IMR-90 (cell line): ENCODE measurements around the gene BFSP1. TPM values are rescaled to one million over a fixed set of nuclear protein-coding genes. Genes with fewer than 3 reads are reported as not detected.

ENCODE experiments used
- ATAC-seq: fragments of 200-7000 bp; cut with Tn5 transposase; 2 replicates; pipeline ENCODE4 v1.9.1; 2020; ENCODE audit warnings: low read depth, mild to moderate bottlenecking, moderate library complexity
- BruUV-seq: library from RNA; stranded (reverse); fragments of 400-500 nt; replicated peaks from 2 replicates; lab custom pipeline; 2021; lab: Mats Ljungman, UMichigan
- CTCF ChIA-PET: fragments of 300-600 bp; formaldehyde crosslinking; extraction: SDS; loops from one replicate; lab custom pipeline; 2021; ENCODE audit warnings: antibody characterized with exemption; lab: Yijun Ruan, JAX
- POLR2A ChIA-PET: fragments of 300-600 bp; sonication (Branson Sonifier 250); formaldehyde crosslinking; loops from one replicate; lab custom pipeline; 2022; ENCODE audit warnings: antibody characterized with exemption; ENCODE audit not compliant: unreplicated experiment; lab: Charles Lee
- DNase-seq: peaks from one replicate; pipeline ENCODE4 v3.0.0; 2013
- H2AFZ ChIP-seq: replicated peaks from 2 replicates; pipeline ENCODE3; 2013; ENCODE audit warnings: low read length, mild to moderate bottlenecking; ENCODE audit not compliant: poor library complexity
- H2AK5ac ChIP-seq: 2 replicates; pipeline ENCODE4 v1.6.1; 2013; ENCODE audit warnings: low read depth, low read length, inconsistent platforms
- H2AK9ac ChIP-seq: replicated peaks from 2 replicates; pipeline ENCODE3; 2013; ENCODE audit warnings: mild to moderate bottlenecking, low read depth, low read length, moderate library complexity; ENCODE audit not compliant: poor library complexity
- H2BK120ac ChIP-seq: 2 replicates; pipeline ENCODE4 v1.6.1; 2013; ENCODE audit warnings: low read depth, low read length, inconsistent platforms
- H2BK15ac ChIP-seq: 3 replicates; pipeline ENCODE4 v1.6.1; 2013; ENCODE audit warnings: low read depth, low read length, inconsistent platforms
- H2BK20ac ChIP-seq: 2 replicates; pipeline ENCODE4 v1.6.1; 2013; ENCODE audit warnings: low read depth, mild to moderate bottlenecking, inconsistent platforms, low read length, moderate library complexity
- H2BK5ac ChIP-seq: 2 replicates; pipeline ENCODE4 v1.6.1; 2013; ENCODE audit warnings: mild to moderate bottlenecking, low read depth, low read length, inconsistent platforms; ENCODE audit not compliant: poor library complexity, severe bottlenecking
- H3K14ac ChIP-seq: replicated peaks from 2 replicates; pipeline ENCODE4 v1.6.1; 2013; ENCODE audit warnings: low read depth, low read length, inconsistent platforms
- H3K18ac ChIP-seq: 2 replicates; pipeline ENCODE4 v1.6.1; 2013; ENCODE audit warnings: low read depth, low read length, control low read depth
- H3K23ac ChIP-seq: 2 replicates; pipeline ENCODE4 v1.6.1; 2013; ENCODE audit warnings: low read depth, low read length, inconsistent platforms
- H3K27ac ChIP-seq: 2 replicates; pipeline ENCODE4 v1.5.1; 2013; ENCODE audit warnings: mild to moderate bottlenecking, control low read depth, low read length; ENCODE audit not compliant: insufficient read depth
- H3K27me3 ChIP-seq: 2 replicates; pipeline ENCODE4 v1.6.1; 2013; ENCODE audit warnings: low read length; ENCODE audit not compliant: control insufficient read depth, insufficient read depth
- H3K36me3 ChIP-seq: 2 replicates; pipeline ENCODE4 v1.6.1; 2013; ENCODE audit warnings: low read length, mixed read lengths; ENCODE audit not compliant: control insufficient read depth, insufficient read depth
- H3K4ac ChIP-seq: 2 replicates; pipeline ENCODE4 v1.6.1; 2013; ENCODE audit warnings: low read depth, low read length, inconsistent platforms
- H3K4me1 ChIP-seq: 2 replicates; pipeline ENCODE4 v1.6.1; 2013; ENCODE audit warnings: low read length, mixed read lengths; ENCODE audit not compliant: control insufficient read depth, insufficient read depth
- H3K4me2 ChIP-seq: 2 replicates; pipeline ENCODE4 v1.6.1; 2013; ENCODE audit warnings: low read depth, mild to moderate bottlenecking, control low read depth, low read length, moderate library complexity
- H3K4me3 ChIP-seq: 2 replicates; pipeline ENCODE4 v1.5.1; 2013; ENCODE audit warnings: low read depth, mild to moderate bottlenecking, control low read depth, low read length, moderate library complexity; ENCODE audit not compliant: insufficient read depth
- H3K56ac ChIP-seq: 2 replicates; pipeline ENCODE4 v1.6.1; 2013; ENCODE audit warnings: low read length, inconsistent platforms; ENCODE audit not compliant: insufficient read depth; ENCODE audit errors: extremely low read depth
- H3K79me1 ChIP-seq, 2 experiments: 2 replicates each; pipeline ENCODE4 v1.6.1; 2013; ENCODE audit warnings: low read length in 2 of 2, inconsistent platforms in 1 of 2, low read depth in 1 of 2
- H3K9ac ChIP-seq: 2 replicates; pipeline ENCODE4 v1.6.1; 2013; ENCODE audit warnings: low read depth, low read length, control low read depth
- H3K9me1 ChIP-seq: 2 replicates; pipeline ENCODE4 v1.6.1; 2013; ENCODE audit warnings: low read length, inconsistent platforms; ENCODE audit not compliant: insufficient read depth
- H3K9me3 ChIP-seq: 2 replicates; pipeline ENCODE4 v1.6.1; 2013; ENCODE audit warnings: low read length; ENCODE audit not compliant: control insufficient read depth, insufficient read depth
- H4K20me1 ChIP-seq: 2 replicates; pipeline ENCODE4 v1.6.1; 2013; ENCODE audit warnings: low read length, inconsistent platforms; ENCODE audit not compliant: insufficient read depth
- H4K5ac ChIP-seq: 2 replicates; pipeline ENCODE4 v1.6.1; 2013; ENCODE audit warnings: mild to moderate bottlenecking, low read depth, low read length, control low read depth
- H4K8ac ChIP-seq, 2 experiments: 2 replicates each; pipeline ENCODE4 v1.6.1; 2013; ENCODE audit warnings: low read depth in 2 of 2, low read length in 2 of 2, control low read depth in 1 of 2, inconsistent platforms in 1 of 2
- H4K91ac ChIP-seq: 2 replicates; pipeline ENCODE4 v1.6.1; 2013; ENCODE audit warnings: low read depth, low read length, inconsistent platforms; ENCODE audit not compliant: insufficient read depth
- BHLHE40 ChIP-seq: fragments of 150-350 bp; IDR thresholded peaks from 2 replicates; pipeline ENCODE4 v1.6.1; 2016; ENCODE audit warnings: mild to moderate bottlenecking, low read depth, low read length
- MAFK ChIP-seq: IDR thresholded peaks from 2 replicates; pipeline ENCODE4 v1.6.1; 2012; ENCODE audit warnings: low read depth, low read length, improper control_type of control experiment
- MAZ ChIP-seq: IDR thresholded peaks from 2 replicates; pipeline ENCODE4 v1.6.1; 2012; ENCODE audit warnings: low read depth, mild to moderate bottlenecking, low read length, improper control_type of control experiment, moderate library complexity, borderline replicate concordance
- NFE2L2 ChIP-seq: fragments of 150-350 bp; IDR thresholded peaks from 2 replicates; pipeline ENCODE4 v1.6.1; 2016; ENCODE audit warnings: low read depth, mild to moderate bottlenecking, low read length
- POLR2A ChIP-seq: IDR thresholded peaks from 2 replicates; pipeline ENCODE4 v1.6.1; 2012; ENCODE audit warnings: mild to moderate bottlenecking, low read depth, low read length
- RFX5 ChIP-seq: IDR thresholded peaks from 2 replicates; pipeline ENCODE4 v1.8.0; 2012; ENCODE audit warnings: low read depth, mild to moderate bottlenecking, low read length, moderate library complexity
- SMC3 ChIP-seq: fragments of 150-350 bp; IDR thresholded peaks from 2 replicates; pipeline ENCODE4 v1.6.1; 2016; ENCODE audit warnings: low read depth, mild to moderate bottlenecking, antibody characterized with exemption, low read length, moderate library complexity
- WGBS, 2 experiments: methylation state at CpG; one replicate each; pipeline versions ENCODE4 v1.1.5 to v1.1.7; 2013; ENCODE audit warnings: missing lambda C conversion rate in 2 of 2; ENCODE audit not compliant: insufficient read length in 1 of 2; ENCODE audit errors: extremely low coverage in 2 of 2; 5-methylcytosine and 5-hydroxymethylcytosine counted together
- dilution Hi-C: fragments of 300-500 bp; cut with HindIII; formaldehyde crosslinking; loops from one replicate; pipeline ENCODE4 v1.14.3; 2018; ENCODE audit warnings: low sequenced_read_pairs; ENCODE audit not compliant: unreplicated experiment
- in situ Hi-C: fragments of 300-500 bp; cut with MboI; formaldehyde crosslinking; loops from 3 replicates; pipeline ENCODE4 v1.14.3; 2019; ENCODE audit warnings: low sequenced_read_pairs, inconsistent platforms, mixed read lengths
- intact Hi-C: fragments of 100-400 bp; cut with micrococcal nuclease; formaldehyde crosslinking; loops from 2 replicates; pipeline ENCODE4 v1.10.0; 2022
- polyA plus RNA-seq, 3 experiments: library from polyadenylated mRNA; depleted of rRNA; stranded (reverse); fragments of >200 nt; gene quantifications; 2 replicates each; pipeline ENCODE4 v1.2.3, GENCODE V29; 2012; ENCODE audit warnings: low replicate concordance in 1 of 3
- total RNA-seq: library from RNA; depleted of rRNA; stranded (reverse); fragments of >200 nt; gene quantifications from 2 replicates; pipeline ENCODE4 v1.2.3, GENCODE V29; 2012
- TF ChIP-seq, protein P1 (sequence below): conservative IDR thresholded peaks from 2 replicates; pipeline ENCODE4 v1.5.1; 2012; ENCODE audit warnings: mild to moderate bottlenecking, low read depth, low read length, improper control_type of control experiment
- TF ChIP-seq, protein P2 (sequence below): fragments of 150-350 bp; IDR thresholded peaks from 2 replicates; pipeline ENCODE4 v1.6.1; 2016; ENCODE audit warnings: low read depth, mild to moderate bottlenecking, low read length, moderate library complexity, borderline replicate concordance

BFSP1 gene
- total and polyA plus RNA-seq, 2 of the 4 experiments (the other 2 are of a cell fraction) = 1.1 to 2.0 TPM

DNA sequence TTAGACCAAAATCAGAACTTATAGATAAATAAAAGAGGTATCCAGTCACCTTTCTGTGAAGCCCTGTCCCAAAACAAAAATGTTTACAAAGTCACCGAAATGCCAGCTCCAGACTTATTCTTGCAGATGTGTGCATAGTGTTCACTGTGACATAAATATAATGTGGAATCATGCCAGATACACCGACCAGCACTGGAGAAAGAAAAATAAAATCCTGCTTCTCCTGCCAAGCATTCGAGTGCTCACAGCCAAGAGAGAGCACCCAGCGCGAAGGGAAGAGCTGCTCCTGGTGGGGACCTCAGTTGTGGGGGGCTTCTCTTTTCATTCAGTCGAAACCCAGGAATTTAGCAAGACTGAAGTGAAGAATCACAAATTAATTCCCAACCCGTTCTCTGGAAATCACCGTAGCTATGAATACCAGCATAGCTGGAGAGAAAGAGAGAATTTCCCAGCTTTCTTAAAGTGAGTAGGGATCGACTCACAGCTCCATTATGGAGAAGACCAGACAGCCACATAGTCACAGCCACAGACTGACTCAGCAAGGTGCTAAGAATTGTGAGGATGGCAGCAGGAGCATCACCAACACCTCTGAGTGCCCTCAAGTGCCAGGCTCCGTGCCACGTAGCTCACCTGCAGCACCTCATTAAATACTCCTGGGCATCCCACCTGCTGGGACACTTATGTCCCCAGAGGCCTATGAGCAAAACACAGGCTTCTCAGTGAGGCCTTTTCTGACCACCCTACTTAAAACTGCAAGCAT lies 33.2 kb downstream of the BFSP1 start:
- BruUV-seq = no TSS peak
- H3K9me3 ChIP-seq = no peaks in the 10 kb centered on the region

More for the DNA sequence above, 33.2 kb downstream of the BFSP1 start:
- intact Hi-C loops (loop anchor here (5.0 kb wide), 1 partner anchor 696 kb away; no protein-coding TSS in a partner anchor), in situ Hi-C loops (no loop called here), dilution Hi-C loops (no loop called here)
- H3K27me3 ChIP-seq = peaks cover 14% of the 10 kb centered on the region
- no peak overlapping the region for H2BK15ac ChIP-seq
- no peak overlapping the region for H3K23ac ChIP-seq
- H4K91ac ChIP-seq = no peak overlapping the region
- no peak for TF ChIP-seq MAZ
- no peak for TF ChIP-seq BHLHE40
- TF ChIP-seq, protein P1, sequence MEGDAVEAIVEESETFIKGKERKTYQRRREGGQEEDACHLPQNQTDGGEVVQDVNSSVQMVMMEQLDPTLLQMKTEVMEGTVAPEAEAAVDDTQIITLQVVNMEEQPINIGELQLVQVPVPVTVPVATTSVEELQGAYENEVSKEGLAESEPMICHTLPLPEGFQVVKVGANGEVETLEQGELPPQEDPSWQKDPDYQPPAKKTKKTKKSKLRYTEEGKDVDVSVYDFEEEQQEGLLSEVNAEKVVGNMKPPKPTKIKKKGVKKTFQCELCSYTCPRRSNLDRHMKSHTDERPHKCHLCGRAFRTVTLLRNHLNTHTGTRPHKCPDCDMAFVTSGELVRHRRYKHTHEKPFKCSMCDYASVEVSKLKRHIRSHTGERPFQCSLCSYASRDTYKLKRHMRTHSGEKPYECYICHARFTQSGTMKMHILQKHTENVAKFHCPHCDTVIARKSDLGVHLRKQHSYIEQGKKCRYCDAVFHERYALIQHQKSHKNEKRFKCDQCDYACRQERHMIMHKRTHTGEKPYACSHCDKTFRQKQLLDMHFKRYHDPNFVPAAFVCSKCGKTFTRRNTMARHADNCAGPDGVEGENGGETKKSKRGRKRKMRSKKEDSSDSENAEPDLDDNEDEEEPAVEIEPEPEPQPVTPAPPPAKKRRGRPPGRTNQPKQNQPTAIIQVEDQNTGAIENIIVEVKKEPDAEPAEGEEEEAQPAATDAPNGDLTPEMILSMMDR = no peak
- TF ChIP-seq RFX5 = no peak
- no peak for TF ChIP-seq SMC3
- TF ChIP-seq, protein P2, sequence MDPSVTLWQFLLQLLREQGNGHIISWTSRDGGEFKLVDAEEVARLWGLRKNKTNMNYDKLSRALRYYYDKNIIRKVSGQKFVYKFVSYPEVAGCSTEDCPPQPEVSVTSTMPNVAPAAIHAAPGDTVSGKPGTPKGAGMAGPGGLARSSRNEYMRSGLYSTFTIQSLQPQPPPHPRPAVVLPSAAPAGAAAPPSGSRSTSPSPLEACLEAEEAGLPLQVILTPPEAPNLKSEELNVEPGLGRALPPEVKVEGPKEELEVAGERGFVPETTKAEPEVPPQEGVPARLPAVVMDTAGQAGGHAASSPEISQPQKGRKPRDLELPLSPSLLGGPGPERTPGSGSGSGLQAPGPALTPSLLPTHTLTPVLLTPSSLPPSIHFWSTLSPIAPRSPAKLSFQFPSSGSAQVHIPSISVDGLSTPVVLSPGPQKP = no peak
- no peak for TF ChIP-seq POLR2A
- no peak for TF ChIP-seq MAFK
- TF ChIP-seq NFE2L2 = no peak
- peak overlapping the region; percentile 9 for H2AFZ ChIP-seq
- no peak overlapping the region for H3K9ac ChIP-seq
- H2BK20ac ChIP-seq = no peak overlapping the region
- peak; percentile 45 for DNase-seq
- no peak overlapping the region for H3K14ac ChIP-seq
- peak overlapping the region; percentile 57; the same call in 1 of the 2 replicates for H3K4me2 ChIP-seq
- H3K18ac ChIP-seq = no peak overlapping the region
- CTCF ChIA-PET = interaction anchor here (0.9 to 1.0 kb wide), 3 partner anchors 9 to 694 kb away, joined by 3 read pairs; no protein-coding TSS in a partner anchor
- no CpG with 5 or more reads among the region's 11 CpGs for WGBS, 2 experiments
- no peak overlapping the region for H3K4ac ChIP-seq
- no peak overlapping the region for H4K5ac ChIP-seq
- no peak overlapping the region for H2AK5ac ChIP-seq
- H2BK5ac ChIP-seq = no peak overlapping the region
- no peaks in the 10 kb centered on the region for H3K36me3 ChIP-seq
- no peak overlapping the region for H3K56ac ChIP-seq
- no peaks in the 10 kb centered on the region for H4K20me1 ChIP-seq
- ATAC-seq = peak; percentile 54
- 0 out of 2 replicates have a peak, but pooled peaks cover 2% of the 10 kb centered on the region for H3K9me1 ChIP-seq
- H4K8ac ChIP-seq = no peak overlapping the region
- H3K4me3 ChIP-seq = no peak overlapping the region
- POLR2A ChIA-PET = interaction anchor here (0.5 kb wide), 1 partner anchor 446 kb away, joined by 3 read pairs; no protein-coding TSS in a partner anchor
- H3K27ac ChIP-seq = no peak overlapping the region
- H2BK120ac ChIP-seq = no peak overlapping the region
- H2AK9ac ChIP-seq = no peak overlapping the region
- peaks cover 4% of the 10 kb centered on the region; the same call in 1 of the 2 replicates for H3K4me1 ChIP-seq
- no peaks in the 10 kb centered on the region for H3K79me1 ChIP-seq
